ENCODE measurements around the gene PLCB1.

PLCB1 gene

DNA sequence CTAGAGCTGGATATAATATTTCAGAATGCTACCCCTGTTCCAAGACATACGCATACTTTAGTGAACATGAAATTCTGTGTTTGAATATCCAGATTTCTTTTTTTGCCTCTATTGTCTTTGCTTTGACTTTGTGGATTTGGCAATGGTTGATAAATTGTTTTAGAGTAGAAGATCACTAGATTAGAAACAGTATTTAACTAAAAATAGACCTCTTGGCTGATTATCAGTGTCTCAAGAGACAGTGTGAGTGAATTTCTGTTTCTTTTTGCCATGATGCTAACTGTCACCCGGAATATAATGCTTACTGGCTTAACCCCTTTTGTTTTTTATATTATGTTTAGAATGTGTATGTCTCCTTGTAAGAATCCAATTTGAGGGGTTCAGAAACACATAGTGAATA, 102.5 kb downstream of the PLCB1 start:
- no peak overlapping the region for H3K27ac ChIP-seq (ENCODE audit: low read depth, low read length)
- no peak overlapping the region for H3K9ac ChIP-seq (ENCODE audit: low read length)
- no peak overlapping the region for H3K4me3 ChIP-seq (ENCODE audit: low read depth in 1 of 2, low read length in 2 of 2)
- no peaks in the 10 kb centered on the region for H3K27me3 ChIP-seq (ENCODE audit: control insufficient read depth in 1 of 2, insufficient read depth in 2 of 2, low read length in 2 of 2)
- no peaks in the 10 kb centered on the region for H3K9me3 ChIP-seq (ENCODE audit: low read length)
- no peaks in the 10 kb centered on the region for H3K36me3 ChIP-seq (ENCODE audit: insufficient read depth, low read length)
- peaks cover 33% of the 10 kb centered on the region for H3K4me1 ChIP-seq (ENCODE audit: insufficient read depth, low read length)

DNA sequence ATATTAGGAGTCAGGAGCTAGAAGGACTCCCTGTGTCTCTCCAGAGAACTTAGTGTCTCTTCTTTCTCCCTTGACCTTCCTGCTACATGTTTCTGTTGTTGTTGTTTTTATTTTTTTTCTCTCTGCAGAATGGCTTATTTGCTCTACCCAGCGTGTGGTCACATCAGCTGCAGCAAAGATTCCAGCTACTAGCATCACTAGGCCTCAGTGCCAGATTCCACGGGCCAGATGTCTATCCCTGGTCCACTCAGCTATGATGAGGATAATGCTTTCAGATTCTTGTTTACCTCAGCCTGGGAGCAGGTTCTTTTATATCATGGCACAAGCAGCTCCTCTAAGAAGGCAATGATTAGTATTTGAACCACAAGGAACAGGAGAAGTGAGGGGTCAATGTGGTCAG, 110.0 kb downstream of the PLCB1 start:
- no peak overlapping the region for H3K4me3 ChIP-seq (ENCODE audit: low read depth in 1 of 2, low read length in 2 of 2)
- H3K27ac ChIP-seq (ENCODE audit: low read depth, low read length) = no peak overlapping the region
- H3K4me1 ChIP-seq (ENCODE audit: insufficient read depth, low read length) = peaks cover 38% of the 10 kb centered on the region
- H3K36me3 ChIP-seq (ENCODE audit: insufficient read depth, low read length) = no peaks in the 10 kb centered on the region
- H3K27me3 ChIP-seq (ENCODE audit: control insufficient read depth in 1 of 2, insufficient read depth in 2 of 2, low read length in 2 of 2) = no peaks in the 10 kb centered on the region
- H3K9ac ChIP-seq (ENCODE audit: low read length) = no peak overlapping the region
- no peaks in the 10 kb centered on the region for H3K9me3 ChIP-seq (ENCODE audit: low read length)

- Histone ChIP-seq H3K4me3 (ENCODE audit: low read depth in 1 of 2, low read length in 2 of 2) (no peak overlapping the region), H3K36me3 (ENCODE audit: insufficient read depth, low read length) (no peaks in the 10 kb centered on the region), H3K4me1 (ENCODE audit: insufficient read depth, low read length) (peaks cover 38% of the 10 kb centered on the region), H3K27ac (ENCODE audit: low read depth, low read length) (no peak overlapping the region), H3K27me3 (ENCODE audit: control insufficient read depth in 1 of 2, insufficient read depth in 2 of 2, low read length in 2 of 2) (no peaks in the 10 kb centered on the region), H3K9ac (ENCODE audit: low read length) (no peak overlapping the region), H3K9me3 (ENCODE audit: low read length) (no peaks in the 10 kb centered on the region)
Measured at GRCh38 chr20:8242827-8243724, 111.0 kb downstream of the PLCB1 start.

DNA sequence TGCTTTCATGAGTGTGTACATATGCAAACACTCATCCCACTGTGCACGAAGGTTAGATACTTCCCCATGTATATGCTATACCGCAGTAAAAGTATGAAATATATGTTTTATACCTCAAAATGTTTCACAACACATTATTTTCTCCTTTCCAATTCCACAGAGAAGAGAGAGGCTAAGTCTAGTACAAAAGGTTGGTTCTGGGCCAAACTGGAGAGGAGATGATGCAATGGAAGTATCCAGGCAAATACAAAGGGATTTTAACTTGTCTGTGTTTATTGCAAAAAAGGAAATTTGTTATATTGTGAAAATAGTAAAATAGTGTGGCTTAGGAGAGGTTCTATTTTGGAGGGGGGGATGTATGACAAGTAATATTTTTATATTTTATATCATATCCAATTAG, 112.6 kb downstream of the PLCB1 start:
- Histone ChIP-seq H3K9ac (ENCODE audit: low read length) (no peak overlapping the region), H3K36me3 (ENCODE audit: insufficient read depth, low read length) (no peaks in the 10 kb centered on the region), H3K4me3 (ENCODE audit: low read depth in 1 of 2, low read length in 2 of 2) (no peak overlapping the region), H3K4me1 (ENCODE audit: insufficient read depth, low read length) (peaks cover 32% of the 10 kb centered on the region), H3K9me3 (ENCODE audit: low read length) (no peaks in the 10 kb centered on the region), H3K27ac (ENCODE audit: low read depth, low read length) (no peak overlapping the region), H3K27me3 (ENCODE audit: control insufficient read depth in 1 of 2, insufficient read depth in 2 of 2, low read length in 2 of 2) (no peaks in the 10 kb centered on the region)

- Histone ChIP-seq H3K27me3 (ENCODE audit: control insufficient read depth in 1 of 2, insufficient read depth in 2 of 2, low read length in 2 of 2) (no peaks in the 10 kb centered on the region), H3K27ac (ENCODE audit: low read depth, low read length) (no peak overlapping the region), H3K4me1 (ENCODE audit: insufficient read depth, low read length) (peaks cover 40% of the 10 kb centered on the region), H3K9me3 (ENCODE audit: low read length) (no peaks in the 10 kb centered on the region), H3K9ac (ENCODE audit: low read length) (no peak overlapping the region), H3K36me3 (ENCODE audit: insufficient read depth, low read length) (no peaks in the 10 kb centered on the region), H3K4me3 (ENCODE audit: low read depth in 1 of 2, low read length in 2 of 2) (no peak overlapping the region)
Measured at GRCh38 chr20:8246153-8246552, 114.1 kb downstream of the PLCB1 start.

- Histone ChIP-seq H3K27me3 (ENCODE audit: control insufficient read depth in 1 of 2, insufficient read depth in 2 of 2, low read length in 2 of 2) (no peaks in the 10 kb centered on the region), H3K36me3 (ENCODE audit: insufficient read depth, low read length) (no peaks in the 10 kb centered on the region), H3K4me3 (ENCODE audit: low read depth in 1 of 2, low read length in 2 of 2) (no peak overlapping the region), H3K9me3 (ENCODE audit: low read length) (no peaks in the 10 kb centered on the region), H3K27ac (ENCODE audit: low read depth, low read length) (no peak overlapping the region), H3K9ac (ENCODE audit: low read length) (no peak overlapping the region), H3K4me1 (ENCODE audit: insufficient read depth, low read length) (peaks cover 34% of the 10 kb centered on the region)
Measured at GRCh38 chr20:8246716-8247115, 114.7 kb downstream of the PLCB1 start.

DNA sequence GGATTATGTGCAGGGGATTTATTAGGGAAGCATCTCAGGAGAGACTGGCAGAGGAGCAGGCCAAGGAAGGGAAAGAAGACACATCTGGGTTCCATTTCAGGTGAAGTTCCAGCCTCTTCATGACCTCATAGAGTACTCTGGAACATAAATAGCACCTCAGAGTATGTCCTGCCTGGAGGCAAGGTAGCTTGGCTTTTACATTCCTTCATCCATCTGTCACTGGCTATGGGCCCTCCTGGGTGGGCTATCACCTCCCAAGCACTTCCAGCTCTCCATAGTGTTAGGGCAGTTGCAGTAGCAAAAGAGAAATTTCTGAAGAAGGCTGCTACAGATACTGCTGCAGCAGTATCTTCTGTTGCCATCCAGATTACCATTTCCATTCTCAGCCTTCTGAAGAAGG, 116.0 kb downstream of the PLCB1 start:
- peaks cover 21% of the 10 kb centered on the region for H3K4me1 ChIP-seq (ENCODE audit: insufficient read depth, low read length)
- no peaks in the 10 kb centered on the region for H3K27me3 ChIP-seq (ENCODE audit: control insufficient read depth in 1 of 2, insufficient read depth in 2 of 2, low read length in 2 of 2)
- no peaks in the 10 kb centered on the region for H3K9me3 ChIP-seq (ENCODE audit: low read length)
- no peak overlapping the region for H3K4me3 ChIP-seq (ENCODE audit: low read depth in 1 of 2, low read length in 2 of 2)
- no peaks in the 10 kb centered on the region for H3K36me3 ChIP-seq (ENCODE audit: insufficient read depth, low read length)
- H3K27ac ChIP-seq (ENCODE audit: low read depth, low read length) = no peak overlapping the region
- no peak overlapping the region for H3K9ac ChIP-seq (ENCODE audit: low read length)

GRCh38 chr20:8249634-8250033, 117.6 kb downstream of the PLCB1 start:
- Histone ChIP-seq H3K27ac (ENCODE audit: low read depth, low read length) (no peak overlapping the region), H3K4me3 (ENCODE audit: low read depth in 1 of 2, low read length in 2 of 2) (no peak overlapping the region), H3K4me1 (ENCODE audit: insufficient read depth, low read length) (peaks cover 10% of the 10 kb centered on the region), H3K9ac (ENCODE audit: low read length) (no peak overlapping the region), H3K27me3 (ENCODE audit: control insufficient read depth in 1 of 2, insufficient read depth in 2 of 2, low read length in 2 of 2) (no peaks in the 10 kb centered on the region), H3K9me3 (ENCODE audit: low read length) (no peaks in the 10 kb centered on the region), H3K36me3 (ENCODE audit: insufficient read depth, low read length) (no peaks in the 10 kb centered on the region)

DNA sequence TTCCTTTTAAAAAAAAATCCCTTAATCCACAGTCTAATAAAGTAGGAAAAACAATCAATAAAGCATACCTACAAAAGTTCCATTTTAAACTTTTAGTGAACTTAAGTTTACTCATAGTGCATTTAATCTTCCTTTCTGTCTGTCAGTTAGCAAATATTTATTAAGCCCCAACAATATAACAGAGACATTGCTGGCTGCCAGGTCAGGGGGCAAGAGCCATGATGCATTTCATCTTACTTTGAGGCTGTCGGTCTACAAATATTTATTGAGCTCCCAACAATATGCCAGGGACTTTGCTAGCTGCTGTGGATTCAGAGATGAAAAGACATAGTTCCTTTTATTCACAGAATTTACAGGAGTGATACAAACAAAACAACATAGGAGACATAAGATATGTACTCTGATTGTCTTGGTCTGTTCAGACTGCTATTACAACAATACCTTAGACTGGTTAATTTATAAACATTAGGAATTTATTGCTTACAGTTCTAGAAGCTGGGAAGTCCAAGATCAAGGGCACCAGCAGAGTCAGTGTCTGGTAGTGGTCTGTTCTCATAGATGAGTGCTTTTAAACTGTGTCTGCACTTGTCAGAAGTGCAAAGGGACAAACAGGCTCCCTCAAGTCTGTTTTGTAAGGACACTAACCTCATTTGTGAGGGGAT, 118.6 kb downstream of the PLCB1 start:
- peaks cover 13% of the 10 kb centered on the region for H3K4me1 ChIP-seq (ENCODE audit: insufficient read depth, low read length)
- no peaks in the 10 kb centered on the region for H3K36me3 ChIP-seq (ENCODE audit: insufficient read depth, low read length)
- no peaks in the 10 kb centered on the region for H3K27me3 ChIP-seq (ENCODE audit: control insufficient read depth in 1 of 2, insufficient read depth in 2 of 2, low read length in 2 of 2)
- no peak overlapping the region for H3K4me3 ChIP-seq (ENCODE audit: low read depth in 1 of 2, low read length in 2 of 2)
- no peak overlapping the region for H3K27ac ChIP-seq (ENCODE audit: low read depth, low read length)
- H3K9me3 ChIP-seq (ENCODE audit: low read length) = no peaks in the 10 kb centered on the region
- H3K9ac ChIP-seq (ENCODE audit: low read length) = no peak overlapping the region

- no peak overlapping the region for H3K4me3 ChIP-seq (ENCODE audit: low read depth in 1 of 2, low read length in 2 of 2)
- no peaks in the 10 kb centered on the region for H3K9me3 ChIP-seq (ENCODE audit: low read length)
- H3K27me3 ChIP-seq (ENCODE audit: control insufficient read depth in 1 of 2, insufficient read depth in 2 of 2, low read length in 2 of 2) = no peaks in the 10 kb centered on the region
- no peak overlapping the region for H3K9ac ChIP-seq (ENCODE audit: low read length)
- peaks cover 13% of the 10 kb centered on the region for H3K4me1 ChIP-seq (ENCODE audit: insufficient read depth, low read length)
- H3K27ac ChIP-seq (ENCODE audit: low read depth, low read length) = no peak overlapping the region
- no peaks in the 10 kb centered on the region for H3K36me3 ChIP-seq (ENCODE audit: insufficient read depth, low read length)
Measured at GRCh38 chr20:8251201-8251575, 119.1 kb downstream of the PLCB1 start.

GRCh38 chr20:8254911-8255582, 123.0 kb downstream of the PLCB1 start:
- H3K4me1 ChIP-seq (ENCODE audit: insufficient read depth, low read length) = peaks cover 13% of the 10 kb centered on the region
- H3K4me3 ChIP-seq (ENCODE audit: low read depth in 1 of 2, low read length in 2 of 2) = no peak overlapping the region

More at GRCh38 chr20:8254911-8255582, 123.0 kb downstream of the PLCB1 start:
- Histone ChIP-seq H3K9ac (ENCODE audit: low read length) (no peak overlapping the region), H3K27me3 (ENCODE audit: control insufficient read depth in 1 of 2, insufficient read depth in 2 of 2, low read length in 2 of 2) (no peaks in the 10 kb centered on the region), H3K27ac (ENCODE audit: low read depth, low read length) (no peak overlapping the region), H3K36me3 (ENCODE audit: insufficient read depth, low read length) (no peaks in the 10 kb centered on the region), H3K9me3 (ENCODE audit: low read length) (no peaks in the 10 kb centered on the region)

Data from muscle layer of colon (tissue), 2 donors.